SU-DHL-6 (cell line): ENCODE results near the gene MRGPRX3.

Source experiments
- CTCF ChIP-seq: fragments of 200-600 bp; sonication (generic); IDR thresholded peaks from one replicate; pipeline ENCODE4 v1.5.1; 2017; ENCODE audit warnings: antibody characterized with exemption, mild to moderate bottlenecking, low read length, moderate library complexity; ENCODE audit not compliant: insufficient read depth, poor library complexity, severe bottlenecking
- EZH2phosphoT487 ChIP-seq: fragments of 200-600 bp; sonication (generic), shearing (Covaris generic); conservative IDR thresholded peaks from 2 replicates; pipeline ENCODE4 v1.6.1; 2018; ENCODE audit warnings: mild to moderate bottlenecking, antibody characterized with exemption, low read length, moderate library complexity, mixed read lengths

GRCh38 chr11:18168372-18168771 lies 36.0 kb downstream of the MRGPRX3 start:
- TF ChIP-seq CTCF (no peak), EZH2phosphoT487 (no peak)
